ENCODE results near the gene PSMD1. TPM values are rescaled to one million over a fixed set of nuclear protein-coding genes. Genes with fewer than 3 reads are reported as not detected.

PSMD1 gene
- total RNA-seq, 2 donors from 2014 or later = 74.1 to 114 TPM

DNA sequence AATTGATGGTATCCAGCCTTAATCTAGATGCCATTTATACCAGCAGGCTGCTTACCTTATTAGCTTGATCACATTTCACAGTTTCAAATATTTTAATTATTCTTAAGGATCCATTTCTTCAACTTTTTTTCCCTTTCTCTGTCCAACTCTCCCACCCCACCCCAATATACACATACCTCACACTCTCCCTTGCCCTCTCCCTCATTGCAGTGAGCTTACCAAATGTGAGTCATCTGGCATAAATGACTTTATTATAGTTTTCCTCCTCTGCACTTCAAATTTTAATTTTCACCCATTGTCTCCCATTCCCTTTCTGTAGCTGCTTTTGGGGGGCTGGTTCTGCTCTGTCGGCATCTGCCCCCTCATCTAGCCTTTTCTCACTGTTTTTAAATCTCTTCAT lies 55.3 kb downstream of the PSMD1 start:
- no peak overlapping the region for H3K27ac ChIP-seq
- intact Hi-C loops (cut with DNase I) = no loop called here
- H3K4me3 ChIP-seq = no peak overlapping the region
- no peaks in the 10 kb centered on the region for H3K27me3 ChIP-seq
- H3K4me1 ChIP-seq = peaks cover 9% of the 10 kb centered on the region
- TF ChIP-seq, protein P1, sequence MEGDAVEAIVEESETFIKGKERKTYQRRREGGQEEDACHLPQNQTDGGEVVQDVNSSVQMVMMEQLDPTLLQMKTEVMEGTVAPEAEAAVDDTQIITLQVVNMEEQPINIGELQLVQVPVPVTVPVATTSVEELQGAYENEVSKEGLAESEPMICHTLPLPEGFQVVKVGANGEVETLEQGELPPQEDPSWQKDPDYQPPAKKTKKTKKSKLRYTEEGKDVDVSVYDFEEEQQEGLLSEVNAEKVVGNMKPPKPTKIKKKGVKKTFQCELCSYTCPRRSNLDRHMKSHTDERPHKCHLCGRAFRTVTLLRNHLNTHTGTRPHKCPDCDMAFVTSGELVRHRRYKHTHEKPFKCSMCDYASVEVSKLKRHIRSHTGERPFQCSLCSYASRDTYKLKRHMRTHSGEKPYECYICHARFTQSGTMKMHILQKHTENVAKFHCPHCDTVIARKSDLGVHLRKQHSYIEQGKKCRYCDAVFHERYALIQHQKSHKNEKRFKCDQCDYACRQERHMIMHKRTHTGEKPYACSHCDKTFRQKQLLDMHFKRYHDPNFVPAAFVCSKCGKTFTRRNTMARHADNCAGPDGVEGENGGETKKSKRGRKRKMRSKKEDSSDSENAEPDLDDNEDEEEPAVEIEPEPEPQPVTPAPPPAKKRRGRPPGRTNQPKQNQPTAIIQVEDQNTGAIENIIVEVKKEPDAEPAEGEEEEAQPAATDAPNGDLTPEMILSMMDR (IDR thresholded peaks at IDR 0.05) = no peak
- H3K9me3 ChIP-seq = no peaks in the 10 kb centered on the region
- no peaks in the 10 kb centered on the region for H3K36me3 ChIP-seq
- DNase-seq = no peak
- no peak overlapping the region for H3K9ac ChIP-seq (ENCODE audit: low read depth in 2 of 2, low read length in 2 of 2)

DNA sequence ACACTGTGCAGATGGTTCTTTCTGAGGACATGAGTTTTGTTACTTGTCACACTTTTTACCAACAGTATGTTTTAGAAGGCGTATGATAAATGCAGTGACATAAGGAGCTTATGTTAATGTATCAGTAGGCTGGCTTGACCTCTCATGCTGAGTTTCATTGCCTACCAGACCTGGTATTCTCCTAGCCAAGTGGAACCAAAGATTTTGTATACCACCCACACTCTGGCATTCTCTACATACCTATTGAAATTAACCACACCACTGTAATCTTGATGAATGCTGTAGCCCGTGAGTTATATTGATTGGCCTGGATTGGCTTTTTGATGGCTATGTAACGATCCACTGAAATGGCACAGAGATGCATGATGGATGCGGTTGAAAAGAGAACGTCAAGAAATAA lies 56.8 kb downstream of the PSMD1 start:
- H3K27ac ChIP-seq = no peak overlapping the region
- intact Hi-C loops (cut with DNase I) = no loop called here
- TF ChIP-seq, protein P1 (IDR thresholded peaks at IDR 0.05) = no peak
- H3K9me3 ChIP-seq = no peaks in the 10 kb centered on the region
- H3K36me3 ChIP-seq = no peaks in the 10 kb centered on the region
- H3K9ac ChIP-seq (ENCODE audit: low read depth in 2 of 2, low read length in 2 of 2) = no peak overlapping the region
- H3K4me1 ChIP-seq = peaks cover 9% of the 10 kb centered on the region
- H3K4me3 ChIP-seq = no peak overlapping the region
- no peaks in the 10 kb centered on the region for H3K27me3 ChIP-seq
- no peak for DNase-seq

DNA sequence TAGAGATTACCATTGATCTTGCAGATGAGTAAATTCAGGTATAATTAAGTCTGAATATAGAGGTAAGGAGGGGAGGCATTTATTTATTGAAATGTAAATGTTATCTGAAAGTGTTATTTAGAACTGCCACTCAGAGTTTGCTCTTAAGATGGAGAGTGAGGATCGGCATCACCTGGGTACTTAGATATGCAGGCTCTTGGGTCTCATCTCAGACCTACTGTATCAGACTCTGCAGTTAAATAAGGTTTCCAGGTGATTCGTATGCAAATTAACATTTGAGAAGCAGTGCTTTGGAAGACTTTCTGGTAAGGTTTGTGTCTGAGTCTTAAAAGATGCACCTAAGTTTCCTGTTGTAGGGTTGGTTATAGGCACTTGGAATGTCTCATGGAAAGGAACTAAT lies 59.0 kb downstream of the PSMD1 start:
- no peaks in the 10 kb centered on the region for H3K27me3 ChIP-seq
- H3K9me3 ChIP-seq = no peaks in the 10 kb centered on the region
- peaks cover 6% of the 10 kb centered on the region for H3K4me1 ChIP-seq
- DNase-seq = no peak
- no peak overlapping the region for H3K9ac ChIP-seq (ENCODE audit: low read depth in 2 of 2, low read length in 2 of 2)
- H3K27ac ChIP-seq = no peak overlapping the region
- TF ChIP-seq, protein P1 (IDR thresholded peaks at IDR 0.05) = no peak
- H3K36me3 ChIP-seq = no peaks in the 10 kb centered on the region
- intact Hi-C loops (cut with DNase I) = no loop called here
- no peak overlapping the region for H3K4me3 ChIP-seq

DNA sequence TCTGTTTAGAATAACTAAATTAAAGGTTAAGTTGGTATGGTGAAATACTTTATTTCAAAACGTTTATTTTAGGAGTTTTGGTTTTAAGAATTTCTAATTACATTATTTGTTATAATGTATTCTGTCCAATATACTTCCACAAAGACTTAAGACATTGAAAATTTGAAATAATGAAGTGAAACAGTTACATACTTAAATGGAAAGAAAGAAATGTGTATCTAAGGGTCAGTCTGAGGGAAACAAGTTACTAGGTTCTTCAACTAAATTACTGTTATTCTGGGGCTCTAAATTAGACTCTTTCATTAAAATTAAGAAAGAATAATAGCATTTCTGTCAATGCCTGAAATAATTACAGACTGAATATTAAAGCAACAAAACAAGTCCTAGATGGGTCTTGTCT lies 60.5 kb downstream of the PSMD1 start:
- no peaks in the 10 kb centered on the region for H3K27me3 ChIP-seq
- H3K27ac ChIP-seq = no peak overlapping the region
- H3K4me3 ChIP-seq = no peak overlapping the region
- no peaks in the 10 kb centered on the region for H3K9me3 ChIP-seq
- H3K4me1 ChIP-seq = no peaks in the 10 kb centered on the region
- intact Hi-C loops (cut with DNase I) = no loop called here
- TF ChIP-seq, protein P1 (IDR thresholded peaks at IDR 0.05) = no peak
- DNase-seq = no peak
- no peak overlapping the region for H3K9ac ChIP-seq (ENCODE audit: low read depth in 2 of 2, low read length in 2 of 2)
- H3K36me3 ChIP-seq = no peaks in the 10 kb centered on the region

DNA sequence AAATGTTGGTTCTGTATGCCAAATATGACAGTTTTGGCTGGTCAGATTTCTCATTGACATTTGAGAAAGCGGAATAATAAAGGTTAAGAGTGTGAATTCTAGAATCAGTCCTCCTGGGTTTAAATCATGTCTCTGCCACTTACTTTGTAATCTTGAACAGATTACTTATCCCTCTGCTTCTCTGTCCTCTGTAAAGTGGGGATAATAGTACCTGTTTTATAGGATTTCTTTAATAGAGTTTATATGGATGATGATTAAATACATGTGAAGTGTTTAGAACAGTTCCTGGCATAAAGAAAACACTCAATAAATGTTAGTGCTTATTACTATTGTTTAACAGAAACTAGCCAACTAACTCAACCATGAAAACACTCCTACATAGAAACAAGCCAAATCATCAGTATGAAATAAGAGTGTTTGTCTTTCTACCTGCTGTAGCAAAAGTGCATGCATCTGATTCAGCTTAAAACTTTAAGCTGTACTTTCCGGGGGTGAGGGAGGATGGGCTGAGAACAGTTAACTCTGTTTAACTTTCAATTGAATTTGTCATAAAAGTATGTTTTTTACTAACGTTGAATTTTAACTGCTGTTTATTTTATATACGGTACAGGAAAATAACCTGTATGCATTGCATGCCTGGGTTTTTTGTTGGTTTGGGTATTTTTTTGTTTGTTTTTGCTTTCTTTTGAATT lies 61.4 kb downstream of the PSMD1 start:
- H3K27me3 ChIP-seq = no peaks in the 10 kb centered on the region
- no peaks in the 10 kb centered on the region for H3K36me3 ChIP-seq
- no peak for DNase-seq
- intact Hi-C loops (cut with DNase I) = no loop called here
- H3K9ac ChIP-seq (ENCODE audit: low read depth in 2 of 2, low read length in 2 of 2) = no peak overlapping the region
- no peaks in the 10 kb centered on the region for H3K9me3 ChIP-seq
- H3K4me3 ChIP-seq = no peak overlapping the region
- TF ChIP-seq, protein P1 (IDR thresholded peaks at IDR 0.05) = no peak
- H3K27ac ChIP-seq = no peak overlapping the region
- H3K4me1 ChIP-seq = no peaks in the 10 kb centered on the region
